ENCODE results near the gene ZNF93. TPM values are rescaled to one million over a fixed set of nuclear protein-coding genes. Genes with fewer than 3 reads are reported as not detected.
"Not testable (repeated sequence)": the region's sequence is repeated elsewhere in the genome, so short reads cannot be mapped to it uniquely, and the experiment has no call there.

Gene ZNF93
- total and polyA plus RNA-seq, 9 of the 15 experiments (the other 6 are each of a cell fraction or from before 2014, with no cell fraction given): 11.1 to 26.3 (median 17.1) TPM

GRCh38 chr19:19892055-19892941 lies 8.4 kb upstream of the ZNF93 start:
- H3K79me2 ChIP-seq (ENCODE audit: control insufficient read depth, insufficient read depth, low read length); FAIRE-seq; in situ Hi-C loops (cut with MboI); CTCF ChIA-PET (ENCODE audit: low intra/inter-chr PET ratio); H3K9ac ChIP-seq (ENCODE audit: insufficient read depth in 1 of 2, low read depth in 2 of 2, low read length in 2 of 2); H4K20me1 ChIP-seq (replicated peaks; ENCODE audit: control insufficient read depth, insufficient read depth, low read length); DNase-seq (ENCODE audit: extremely low read depth in 1 of 4, low spot score in 3 of 4); ATAC-seq; H3K27ac ChIP-seq (ENCODE audit: extremely low read depth, low read depth, low read length); H2AFZ ChIP-seq (ENCODE audit: low read depth, low read length); intact Hi-C loops (cut with micrococcal nuclease); H3K4me3 ChIP-seq; H3K4me2 ChIP-seq (ENCODE audit: insufficient read depth, low read length); H3K27me3 ChIP-seq (ENCODE audit: control insufficient read depth in 2 of 2, insufficient read depth in 2 of 2, low read length in 2 of 2); H3K4me1 ChIP-seq (replicated peaks in 1 of 2; ENCODE audit: control insufficient read depth in 2 of 2, insufficient read depth in 2 of 2, low read length in 2 of 2); H3K9me1 ChIP-seq (ENCODE audit: control insufficient read depth, insufficient read depth, low read length): not testable (repeated sequence)
- TF ChIP-seq ZNF274 (IDR thresholded peaks at IDR 0.05; ENCODE audit: borderline replicate concordance, low read depth, low read length) (peak; percentile 92), TRIM24 (IDR thresholded peaks at IDR 0.05) (peak in 1 of 2 experiments; percentile 9; a peak in 1 of 4 replicates), ZNF75A (CRISPR knock-in tag; IDR thresholded peaks at IDR 0.05) (peak; percentile 92), TRIM28 (IDR thresholded peaks at IDR 0.05) (peak; percentile 66)
- POLR2A ChIA-PET: interaction anchor here (0.6 kb wide), 1 partner anchor 348 kb away, joined by 4 read pairs; no protein-coding TSS in a partner anchor
- WGBS (ENCODE audit: insufficient coverage, low coverage, missing lambda C conversion rate): 69% methylated on average over 3 of the region's 3 CpGs
- Histone ChIP-seq H3K9me3 (replicated peaks; ENCODE audit: control insufficient read depth, insufficient read depth, low read depth, low read length) (peaks cover 20% of the 10 kb centered on the region), H3K36me3 (ENCODE audit: control insufficient read depth, insufficient read depth, low read length) (peaks cover 11% of the 10 kb centered on the region; the same call in 1 of the 3 replicates)
- BruUV-seq (replicated peaks): TSS peak; percentile 26

All from K562 (cell line).